Transverse colon (tissue), 4 donors: Measurements from ENCODE around the gene ROR1.

Experiments used
- EP300 ChIP-seq: sonication (generic); formaldehyde crosslinking; IDR thresholded peaks from one replicate; pipeline ENCODE4 v1.6.1; 2017; ENCODE audit warnings: antibody characterized with exemption, low read depth
- POLR2A ChIP-seq: fragments of 450-650 bp; IDR thresholded peaks from one replicate; pipeline ENCODE4 v1.6.1; 2016; ENCODE audit warnings: antibody characterized with exemption, mild to moderate bottlenecking, moderate library complexity
- POLR2AphosphoS5 ChIP-seq, 3 donors: sonication (generic); formaldehyde crosslinking; IDR thresholded peaks; one replicate each; pipeline ENCODE4 v1.6.1; 2016; ENCODE audit warnings: antibody characterized with exemption in 3 of 3
- TF ChIP-seq, protein P1 (sequence below), 5 experiments: fragments of 200-600 bp in 3 of 5; fragments of 450-650 bp in 2 of 5; sonication (generic) in 3 of 5; IDR thresholded peaks; 1 replicate in 2 of 5; 2 replicates in 3 of 5; pipeline ENCODE4 v1.5.1; 2016 to 2017; ENCODE audit warnings: antibody characterized with exemption in 5 of 5, inconsistent platforms in 3 of 5, mild to moderate bottlenecking in 2 of 5, moderate library complexity in 1 of 5

DNA sequence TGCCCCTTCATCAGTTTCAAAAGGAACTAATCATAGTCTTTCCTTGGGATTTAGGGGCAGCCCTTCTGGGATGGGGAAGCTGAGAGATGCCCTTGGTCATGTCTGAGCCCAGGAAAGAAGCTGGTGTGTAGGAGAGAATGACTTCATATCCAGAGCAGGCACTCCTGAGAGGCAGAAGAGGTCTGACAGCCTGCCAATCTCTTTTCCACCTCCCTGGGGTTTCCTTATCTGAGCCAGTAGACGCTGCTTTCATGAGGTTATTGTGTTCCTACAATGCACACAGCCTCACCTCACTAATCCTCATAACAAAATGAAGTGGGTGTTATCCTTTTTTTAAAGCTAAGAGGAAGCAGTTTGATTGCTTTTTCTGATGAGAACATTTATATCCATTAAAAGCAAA lies 14.1 kb downstream of the ROR1 start:
- TF ChIP-seq, protein P1, sequence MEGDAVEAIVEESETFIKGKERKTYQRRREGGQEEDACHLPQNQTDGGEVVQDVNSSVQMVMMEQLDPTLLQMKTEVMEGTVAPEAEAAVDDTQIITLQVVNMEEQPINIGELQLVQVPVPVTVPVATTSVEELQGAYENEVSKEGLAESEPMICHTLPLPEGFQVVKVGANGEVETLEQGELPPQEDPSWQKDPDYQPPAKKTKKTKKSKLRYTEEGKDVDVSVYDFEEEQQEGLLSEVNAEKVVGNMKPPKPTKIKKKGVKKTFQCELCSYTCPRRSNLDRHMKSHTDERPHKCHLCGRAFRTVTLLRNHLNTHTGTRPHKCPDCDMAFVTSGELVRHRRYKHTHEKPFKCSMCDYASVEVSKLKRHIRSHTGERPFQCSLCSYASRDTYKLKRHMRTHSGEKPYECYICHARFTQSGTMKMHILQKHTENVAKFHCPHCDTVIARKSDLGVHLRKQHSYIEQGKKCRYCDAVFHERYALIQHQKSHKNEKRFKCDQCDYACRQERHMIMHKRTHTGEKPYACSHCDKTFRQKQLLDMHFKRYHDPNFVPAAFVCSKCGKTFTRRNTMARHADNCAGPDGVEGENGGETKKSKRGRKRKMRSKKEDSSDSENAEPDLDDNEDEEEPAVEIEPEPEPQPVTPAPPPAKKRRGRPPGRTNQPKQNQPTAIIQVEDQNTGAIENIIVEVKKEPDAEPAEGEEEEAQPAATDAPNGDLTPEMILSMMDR (IDR thresholded peaks at IDR 0.05): no peak
- no peak for TF ChIP-seq EP300
- TF ChIP-seq POLR2A: no peak
- TF ChIP-seq POLR2AphosphoS5 (IDR thresholded peaks at IDR 0.05): no peak
